ENCODE measurements around the gene GRIA4. TPM values are rescaled to one million over a fixed set of nuclear protein-coding genes. Genes with fewer than 3 reads are reported as not detected.
"Not testable (repeated sequence)": the region's sequence is repeated elsewhere in the genome, so short reads cannot be mapped to it uniquely, and the experiment has no call there.

The GRIA4 gene
- total and polyA plus RNA-seq, 4 donors: not detected

DNA sequence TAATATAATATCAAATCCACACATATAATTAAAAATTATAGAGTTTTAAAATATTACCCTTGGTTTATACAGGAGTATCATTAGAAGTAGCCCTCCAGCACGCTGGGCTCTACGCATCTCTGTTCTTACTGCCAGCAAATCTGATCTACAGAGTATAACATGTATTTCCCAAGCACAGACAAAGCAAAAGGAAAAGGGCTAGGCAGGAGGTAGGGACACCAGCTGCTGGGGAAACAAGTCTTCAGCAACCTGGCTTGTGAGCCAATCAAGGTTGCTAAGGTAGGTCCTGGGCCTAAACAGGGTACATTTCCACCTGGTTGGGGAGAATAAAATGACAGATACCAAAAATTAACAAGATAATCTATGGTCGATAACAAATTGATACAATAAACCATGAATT, 163.6 kb downstream of the GRIA4 start:
- H3K9ac ChIP-seq (ENCODE audit: low read depth in 1 of 2, low read length in 2 of 2); H3K27me3 ChIP-seq (ENCODE audit: control insufficient read depth in 4 of 4, insufficient read depth in 4 of 4, low read length in 3 of 4); H3K27ac ChIP-seq (ENCODE audit: low read depth in 1 of 2, low read length in 2 of 2); H3K4me3 ChIP-seq (ENCODE audit: low read depth in 1 of 3, low read length in 3 of 3); H3K36me3 ChIP-seq (ENCODE audit: control insufficient read depth in 4 of 4, insufficient read depth in 3 of 4, low read depth in 1 of 4, low read length in 3 of 4); H3K4me1 ChIP-seq (ENCODE audit: control insufficient read depth in 4 of 4, insufficient read depth in 4 of 4, low read length in 3 of 4); H3K9me3 ChIP-seq (ENCODE audit: control insufficient read depth in 4 of 4, low read length in 3 of 4); DNase-seq (ENCODE audit: low spot score): not testable (repeated sequence)
- 87% methylated on average over 3 of the region's 3 CpGs for WGBS

- DNase-seq (ENCODE audit: low spot score): no peak
- no peak for TF ChIP-seq NR2F2 (IDR thresholded peaks at IDR 0.05)
- TF ChIP-seq EGR1 (IDR thresholded peaks at IDR 0.05; ENCODE audit: low read depth in 2 of 2): no peak
- no peak for TF ChIP-seq FOXA1 (IDR thresholded peaks at IDR 0.05)
- TF ChIP-seq GABPA (IDR thresholded peaks at IDR 0.05 in 1 of 2, conservative IDR thresholded peaks at IDR 0.05 in 1 of 2): no peak
- no peak for TF ChIP-seq TAF1 (conservative IDR thresholded peaks at IDR 0.05)
- TF ChIP-seq, protein P1, sequence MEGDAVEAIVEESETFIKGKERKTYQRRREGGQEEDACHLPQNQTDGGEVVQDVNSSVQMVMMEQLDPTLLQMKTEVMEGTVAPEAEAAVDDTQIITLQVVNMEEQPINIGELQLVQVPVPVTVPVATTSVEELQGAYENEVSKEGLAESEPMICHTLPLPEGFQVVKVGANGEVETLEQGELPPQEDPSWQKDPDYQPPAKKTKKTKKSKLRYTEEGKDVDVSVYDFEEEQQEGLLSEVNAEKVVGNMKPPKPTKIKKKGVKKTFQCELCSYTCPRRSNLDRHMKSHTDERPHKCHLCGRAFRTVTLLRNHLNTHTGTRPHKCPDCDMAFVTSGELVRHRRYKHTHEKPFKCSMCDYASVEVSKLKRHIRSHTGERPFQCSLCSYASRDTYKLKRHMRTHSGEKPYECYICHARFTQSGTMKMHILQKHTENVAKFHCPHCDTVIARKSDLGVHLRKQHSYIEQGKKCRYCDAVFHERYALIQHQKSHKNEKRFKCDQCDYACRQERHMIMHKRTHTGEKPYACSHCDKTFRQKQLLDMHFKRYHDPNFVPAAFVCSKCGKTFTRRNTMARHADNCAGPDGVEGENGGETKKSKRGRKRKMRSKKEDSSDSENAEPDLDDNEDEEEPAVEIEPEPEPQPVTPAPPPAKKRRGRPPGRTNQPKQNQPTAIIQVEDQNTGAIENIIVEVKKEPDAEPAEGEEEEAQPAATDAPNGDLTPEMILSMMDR (IDR thresholded peaks at IDR 0.05; ENCODE audit: low read depth, low read length, missing input control): no peak
- no peak for TF ChIP-seq ZBTB33 (IDR thresholded peaks at IDR 0.05)
- no peak for TF ChIP-seq FOXA2 (IDR thresholded peaks at IDR 0.05)
- TF ChIP-seq RXRA (IDR thresholded peaks at IDR 0.05): no peak
- TF ChIP-seq HNF4A (conservative IDR thresholded peaks at IDR 0.05): no peak
- TF ChIP-seq REST (IDR thresholded peaks at IDR 0.05): no peak
- no peak for TF ChIP-seq HNF4G (IDR thresholded peaks at IDR 0.05)
- no peak for TF ChIP-seq SP1 (IDR thresholded peaks at IDR 0.05)
- TF ChIP-seq JUND (IDR thresholded peaks at IDR 0.05): no peak
- Histone ChIP-seq H3K9ac (ENCODE audit: low read depth in 1 of 2, low read length in 2 of 2) (no peak overlapping the region), H3K4me1 (ENCODE audit: control insufficient read depth in 4 of 4, insufficient read depth in 4 of 4, low read length in 3 of 4) (no peaks in the 10 kb centered on the region), H3K4me3 (ENCODE audit: low read depth in 1 of 3, low read length in 3 of 3) (no peak overlapping the region), H3K36me3 (ENCODE audit: control insufficient read depth in 4 of 4, insufficient read depth in 3 of 4, low read depth in 1 of 4, low read length in 3 of 4) (no peaks in the 10 kb centered on the region), H3K27ac (ENCODE audit: low read depth in 1 of 2, low read length in 2 of 2) (no peak overlapping the region), H3K9me3 (ENCODE audit: control insufficient read depth in 4 of 4, low read length in 3 of 4) (no peaks in the 10 kb centered on the region), H3K27me3 (ENCODE audit: control insufficient read depth in 4 of 4, insufficient read depth in 4 of 4, low read length in 3 of 4) (no peaks in the 10 kb centered on the region)
- WGBS: 67% methylated on average over 4 of the region's 4 CpGs
Observed at GRCh38 chr11:105774899-105775298, 165.0 kb downstream of the GRIA4 start.

Data from liver (tissue), 9 donors.